Stimulated activated CD8-positive, alpha-beta memory T cell treated with anti-CD3 and anti-CD28 coated beads, Interleukin-15, amount 100 ng/mL, for 4 hours (primary cell): ENCODE measurements around the gene TTC22.

Source experiments
- DNase-seq, 2 donors: peaks; one replicate each; pipeline ENCODE4 v3.0.0-alpha.2; 2020; ENCODE audit warnings: low read depth in 2 of 2

Gene TTC22

DNA sequence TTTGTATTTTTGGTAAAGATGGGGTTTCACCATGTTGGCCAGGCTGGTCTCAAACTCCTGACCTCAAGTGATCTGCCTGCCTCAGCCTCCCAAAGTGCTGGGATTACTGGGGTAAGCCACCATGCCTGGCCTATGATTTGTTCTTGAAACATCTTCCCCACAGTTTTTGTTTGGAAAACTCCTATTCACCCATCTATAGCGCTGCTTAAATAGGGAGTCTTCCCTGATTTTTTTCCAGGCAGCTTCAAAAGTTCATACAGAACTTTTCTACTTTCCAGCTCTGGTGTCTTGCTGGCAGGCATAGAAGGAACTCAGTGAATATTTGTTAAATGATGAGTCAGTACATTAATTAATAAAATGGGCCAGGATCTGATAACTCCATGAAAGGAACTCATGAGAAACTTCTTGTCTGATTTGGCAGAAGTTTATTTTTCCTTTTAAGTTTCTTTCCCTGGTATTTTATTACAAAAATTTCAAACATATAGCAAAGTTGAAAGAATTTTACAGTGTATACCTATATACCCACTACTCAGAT is 33.0 kb upstream of the TTC22 start:
- DNase-seq: no peak

GRCh38 chr1:54833121-54833520 is 32.0 kb upstream of the TTC22 start:
- no peak for DNase-seq

GRCh38 chr1:54826226-54826816 is 25.2 kb upstream of the TTC22 start:
- DNase-seq: no peak

DNA sequence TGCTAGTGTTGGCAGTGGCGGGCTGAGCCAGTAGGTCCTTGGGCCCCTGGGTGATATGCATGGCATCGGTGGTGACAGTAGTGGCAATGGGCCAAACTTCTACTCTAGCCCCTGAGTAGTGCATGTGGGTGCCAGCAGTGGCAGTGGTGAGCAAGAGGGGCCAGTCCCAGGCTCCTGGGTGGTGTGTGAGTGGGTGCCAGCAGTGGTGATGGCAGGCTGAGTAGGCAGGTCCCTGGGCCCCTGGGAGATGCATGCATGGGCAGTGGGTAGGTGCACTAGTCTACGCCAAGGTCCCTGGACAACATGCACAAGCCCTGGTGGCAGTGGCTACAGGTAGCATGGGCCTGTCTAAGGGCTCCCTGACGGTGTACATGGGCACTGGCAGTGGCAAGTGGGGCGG is 24.6 kb upstream of the TTC22 start:
- DNase-seq: no peak

DNA sequence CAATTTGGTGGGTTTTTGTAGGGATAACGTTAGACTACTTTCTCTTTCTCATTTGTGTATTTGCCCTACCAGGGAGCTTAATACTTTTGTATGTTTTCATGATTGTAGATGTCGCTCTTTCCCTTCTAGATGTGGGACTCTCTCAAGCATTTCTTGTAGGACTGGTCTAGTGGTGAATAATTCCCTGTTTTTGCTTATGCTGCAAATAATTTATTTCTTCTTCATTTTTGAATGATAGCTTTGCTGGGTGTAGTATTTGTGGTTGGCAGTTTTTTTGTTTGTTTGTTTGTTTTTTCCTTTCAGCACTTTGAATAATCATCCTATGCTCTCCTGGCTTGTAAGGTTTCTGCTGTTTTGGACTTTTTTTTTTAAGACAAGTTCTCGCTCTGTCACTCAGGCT is 22.5 kb upstream of the TTC22 start:
- no peak for DNase-seq

- DNase-seq: no peak
These were observed 18.6 kb upstream of the TTC22 start for GRCh38 chr1:54819733-54820132.

- no peak for DNase-seq
These were observed 18.0 kb upstream of the TTC22 start for GRCh38 chr1:54819195-54819536.

GRCh38 chr1:54818461-54819194 is 17.5 kb upstream of the TTC22 start:
- no peak for DNase-seq

GRCh38 chr1:54816951-54817350 is 15.8 kb upstream of the TTC22 start:
- DNase-seq: no peak

- no peak for DNase-seq
These were observed 15.0 kb upstream of the TTC22 start for GRCh38 chr1:54816130-54816529.

DNA sequence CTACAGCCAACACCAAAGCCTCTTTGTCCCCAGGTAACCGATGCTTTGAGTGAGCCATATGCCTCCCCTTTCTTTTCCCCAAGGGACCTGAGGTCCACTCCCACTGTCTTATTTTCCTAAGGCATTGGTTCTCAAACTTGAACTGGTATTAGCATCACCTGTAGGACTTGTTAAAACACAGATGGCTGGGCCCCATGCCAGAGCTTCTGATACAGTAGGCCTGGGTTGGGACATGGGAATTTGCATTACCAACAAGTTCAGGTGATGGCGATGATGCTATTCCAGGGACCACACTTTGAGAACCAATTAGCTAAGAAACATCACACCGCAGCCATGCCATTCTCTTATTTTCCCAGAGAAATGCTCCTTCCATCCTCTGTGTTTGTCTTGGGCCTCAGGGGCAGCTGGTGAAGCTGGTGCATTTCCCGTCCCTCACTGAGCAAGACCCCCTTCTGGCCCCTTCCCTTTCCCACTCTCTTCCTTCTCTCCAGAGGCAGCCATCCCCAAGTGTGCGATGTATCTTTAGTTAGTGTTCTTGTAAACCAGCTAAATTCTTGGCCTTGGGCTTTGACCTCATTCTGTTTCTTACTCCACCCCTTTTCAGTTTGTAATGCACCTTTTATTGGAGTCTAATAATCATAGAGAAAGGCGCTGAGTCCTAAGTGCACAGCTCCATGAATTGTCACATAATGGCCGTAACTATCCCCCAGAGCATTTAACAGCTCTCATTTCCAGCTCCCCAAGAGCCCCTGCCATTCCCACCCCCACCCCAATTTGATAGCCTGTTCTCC is 14.2 kb upstream of the TTC22 start:
- no peak for DNase-seq

GRCh38 chr1:54814571-54814970 is 13.4 kb upstream of the TTC22 start:
- DNase-seq: no peak

- no peak for DNase-seq
These were observed 13.0 kb upstream of the TTC22 start for GRCh38 chr1:54814126-54814498.

DNA sequence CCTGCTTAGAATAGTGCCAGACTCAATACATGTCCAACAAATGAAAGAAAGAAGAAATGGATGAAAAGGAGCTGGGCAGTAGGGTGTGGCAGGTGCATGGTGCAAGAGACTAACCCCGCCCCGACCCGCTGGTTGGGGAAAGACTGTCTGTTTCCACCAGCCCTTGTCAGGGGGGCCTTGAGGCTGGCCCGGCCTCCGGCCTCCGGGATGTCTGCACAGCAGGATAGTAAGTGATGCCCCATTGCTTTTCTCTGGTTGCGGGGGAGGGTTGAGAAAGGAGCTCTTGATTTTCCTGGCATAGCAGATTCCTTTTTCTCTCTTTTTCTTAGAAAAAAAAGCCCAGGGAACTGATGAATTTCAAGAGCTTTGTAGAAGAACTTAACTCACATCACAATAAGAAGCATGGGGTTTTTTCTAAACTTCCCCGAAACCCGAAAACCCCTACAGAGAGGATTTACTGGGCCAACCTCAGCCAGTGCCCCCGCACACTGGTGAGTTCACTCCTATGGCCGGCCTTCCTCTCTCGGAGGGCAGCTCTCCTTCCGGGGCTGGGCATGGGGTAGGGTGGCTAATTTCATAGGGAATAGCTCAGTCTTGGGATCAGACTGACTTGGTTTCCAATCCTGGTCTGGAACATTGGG is 12.5 kb upstream of the TTC22 start:
- DNase-seq: no peak

DNA sequence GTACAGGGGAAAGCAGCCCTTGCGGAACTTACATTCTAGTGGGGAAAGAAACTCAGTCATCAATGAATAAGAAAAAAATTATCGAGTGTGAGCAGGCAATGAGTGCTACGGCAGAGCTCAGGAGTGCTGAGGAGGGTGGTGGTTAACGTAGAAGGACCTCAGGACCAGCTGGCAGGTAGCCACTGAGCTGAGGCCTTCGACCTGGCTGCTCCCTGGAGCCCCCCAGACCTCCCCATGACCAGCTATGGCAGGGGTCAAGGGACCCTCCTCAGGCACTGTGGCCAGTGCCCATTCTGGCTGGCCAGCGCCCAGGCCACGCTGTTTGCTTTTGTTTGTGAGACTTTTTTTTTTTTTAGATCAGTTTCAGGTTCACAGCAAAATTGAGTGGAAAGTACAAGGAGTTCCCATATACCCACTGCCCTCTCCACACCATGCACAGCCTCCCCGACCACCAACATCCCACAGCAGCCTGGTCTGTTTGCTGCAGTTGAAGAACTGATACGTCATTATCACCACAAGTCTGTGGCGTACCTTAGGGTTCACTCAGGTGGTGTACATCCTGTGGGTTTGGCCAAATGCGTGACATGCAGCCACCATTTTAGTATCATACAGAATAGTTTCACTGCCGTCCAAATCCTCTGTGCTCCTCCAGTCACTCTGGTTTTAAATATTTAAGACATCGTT is 11.8 kb upstream of the TTC22 start:
- DNase-seq: no peak

DNA sequence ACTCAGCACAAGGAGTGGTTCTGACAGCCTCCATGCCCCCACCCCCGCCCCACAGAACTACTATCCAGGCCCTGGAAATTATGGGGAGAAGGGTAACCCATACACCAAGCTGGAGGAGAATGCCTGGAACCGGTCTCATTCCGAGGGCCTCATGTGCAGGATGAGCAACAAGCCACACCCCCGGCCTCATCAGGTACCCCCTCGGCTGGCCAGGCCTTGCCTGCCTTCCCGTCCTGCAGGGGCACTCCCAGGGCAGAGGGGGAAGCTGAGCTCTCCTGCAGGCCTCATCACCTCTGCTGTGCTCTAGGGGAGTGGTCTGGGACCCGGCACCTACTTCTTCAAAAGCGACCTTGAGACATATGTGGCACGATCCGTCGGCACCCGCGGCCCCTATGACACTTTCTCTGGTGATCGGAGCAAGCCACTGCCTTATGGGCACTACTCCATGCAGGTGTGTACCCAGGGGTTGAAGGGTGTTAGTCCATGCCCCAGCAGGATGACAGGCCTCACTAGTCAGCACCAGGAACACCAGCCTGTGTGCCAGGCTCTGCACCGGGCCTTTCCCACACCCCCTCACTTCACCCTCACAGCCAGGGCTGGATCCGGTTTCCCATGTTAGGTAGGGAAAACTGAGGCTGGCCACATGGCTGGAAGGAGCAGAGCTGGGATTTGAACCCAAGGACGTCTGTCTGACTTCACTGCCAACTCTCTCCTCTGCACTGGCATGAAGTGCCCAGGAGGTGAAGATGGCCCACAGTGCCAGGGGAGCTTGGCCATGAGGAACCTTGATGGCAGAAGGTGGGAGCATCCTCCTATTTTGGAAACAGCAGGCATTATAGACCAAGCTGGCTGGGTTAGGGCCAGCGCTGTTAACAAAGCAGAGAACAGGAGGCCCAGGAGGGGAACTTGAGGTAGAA is 10.9 kb upstream of the TTC22 start:
- no peak for DNase-seq

GRCh38 chr1:54811066-54811465 is 9.9 kb upstream of the TTC22 start:
- no peak for DNase-seq

DNA sequence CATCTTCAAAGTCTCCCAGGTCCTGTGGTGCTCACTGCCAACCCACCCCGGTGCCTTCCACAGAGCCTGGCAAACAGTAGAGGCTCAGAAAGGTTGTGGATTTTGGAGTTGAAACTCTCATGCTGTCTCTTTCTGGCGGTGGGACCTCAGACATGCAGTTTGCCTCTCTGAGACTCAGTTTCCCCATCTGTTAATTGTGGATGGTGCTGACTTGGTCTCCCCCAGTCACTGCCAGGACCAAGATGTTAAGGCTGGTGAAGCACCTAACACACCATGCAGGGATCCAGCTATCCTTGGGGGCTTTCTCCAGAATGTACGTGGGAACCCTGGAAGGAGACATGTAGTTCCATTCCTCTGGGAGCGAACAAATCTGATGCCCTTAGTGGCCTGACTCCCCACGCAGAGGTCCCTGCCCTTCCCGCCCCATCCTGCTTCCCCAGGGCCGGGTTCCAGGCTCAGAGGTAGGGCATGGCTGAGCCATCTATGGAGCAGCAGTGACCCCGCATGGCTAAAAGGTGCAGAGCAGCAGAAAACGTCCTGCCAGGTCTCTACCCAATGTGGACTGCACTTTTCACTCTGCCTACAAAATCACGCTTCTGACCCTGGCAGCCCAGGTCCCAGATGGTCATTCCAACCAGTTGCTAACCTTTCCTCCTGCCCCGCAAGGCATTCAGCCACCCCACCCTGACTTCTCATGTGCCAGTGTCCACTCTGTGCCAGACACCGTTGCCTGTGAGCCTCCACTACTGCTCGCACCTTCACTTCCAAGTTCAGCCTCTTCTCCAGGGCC is 9.2 kb upstream of the TTC22 start:
- peak in 1 of 2 donors; percentile 24 for DNase-seq

GRCh38 chr1:54809496-54810074 is 8.5 kb upstream of the TTC22 start:
- DNase-seq: no peak
